ENCODE measurements around the gene TCF7L1. TPM values are rescaled to one million over a fixed set of nuclear protein-coding genes. Genes with fewer than 3 reads are reported as not detected.
A peak's percentile ranks its signal among the peaks of the same experiment; 100 is the strongest.

Gene TCF7L1
- polyA plus RNA-seq, 1 of the 3 experiments (the other 2 are of a cell fraction), result 3.7 TPM

DNA sequence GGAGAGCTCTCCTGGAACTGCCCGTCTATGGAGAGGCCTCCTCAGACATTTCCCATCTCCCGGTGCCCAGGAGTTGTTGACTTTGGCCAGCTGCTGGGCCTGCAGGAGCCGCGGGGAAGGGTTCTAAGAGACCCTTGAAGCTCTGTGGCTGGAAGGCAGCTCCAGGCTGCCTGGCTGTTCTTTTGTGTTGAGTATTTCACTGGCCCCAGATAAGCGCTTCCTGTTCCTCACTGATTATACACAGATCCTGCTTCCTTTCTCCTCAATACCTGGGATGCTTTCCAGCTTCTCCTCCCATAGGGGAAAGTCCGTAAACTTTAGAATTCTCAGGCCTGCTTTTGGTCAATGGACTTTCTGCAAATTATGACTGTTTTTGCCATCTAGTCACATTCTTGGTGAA, 136.8 kb downstream of the TCF7L1 start (continued):
- no peak for TF ChIP-seq MEF2A (IDR thresholded peaks at IDR 0.05; ENCODE audit: borderline replicate concordance, low read depth)
- TF ChIP-seq POLR2AphosphoS5 (IDR thresholded peaks at IDR 0.05; ENCODE audit: low read depth, low read length), result no peak
- no peak for TF ChIP-seq PBX3 (IDR thresholded peaks at IDR 0.05)
- TF ChIP-seq NRF1 (IDR thresholded peaks at IDR 0.05; ENCODE audit: low read depth, low read length), result no peak
- no peak for TF ChIP-seq RAD21 (IDR thresholded peaks at IDR 0.05; ENCODE audit: low read length)
- TF ChIP-seq FOXM1 (IDR thresholded peaks at IDR 0.05; ENCODE audit: low read depth), result no peak
- TF ChIP-seq FOSL2 (IDR thresholded peaks at IDR 0.05; ENCODE audit: borderline replicate concordance, low read depth), result no peak
- TF ChIP-seq, protein P1, sequence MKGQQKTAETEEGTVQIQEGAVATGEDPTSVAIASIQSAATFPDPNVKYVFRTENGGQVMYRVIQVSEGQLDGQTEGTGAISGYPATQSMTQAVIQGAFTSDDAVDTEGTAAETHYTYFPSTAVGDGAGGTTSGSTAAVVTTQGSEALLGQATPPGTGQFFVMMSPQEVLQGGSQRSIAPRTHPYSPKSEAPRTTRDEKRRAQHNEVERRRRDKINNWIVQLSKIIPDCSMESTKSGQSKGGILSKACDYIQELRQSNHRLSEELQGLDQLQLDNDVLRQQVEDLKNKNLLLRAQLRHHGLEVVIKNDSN (IDR thresholded peaks at IDR 0.05; ENCODE audit: borderline replicate concordance, low read depth), result no peak

- H3K9ac ChIP-seq, result no peak overlapping the region
- ChIA-PET CTCF (interaction anchor here (1.0 to 3.5 kb wide), 6 partner anchors 13 to 206 kb away, joined by 3 to 25 read pairs (median 12); no protein-coding TSS in a partner anchor), POLR2A (no interaction called here)
- H3K36me3 ChIP-seq (replicated peaks in 1 of 2; ENCODE audit: control insufficient read depth in 1 of 2, insufficient read depth in 2 of 2, low read length in 1 of 2), result no peaks in the 10 kb centered on the region
- WGBS (ENCODE audit: low lambda C conversion rate), result 95% methylated on average over 6 of the region's 6 CpGs
- no peaks in the 10 kb centered on the region for H3K9me3 ChIP-seq
- H3K4me1 ChIP-seq (ENCODE audit: control insufficient read depth in 1 of 2, insufficient read depth in 2 of 2, low read depth in 1 of 2, low read length in 1 of 2), result peaks cover 5 to 25% of the 10 kb centered on the region in 2 experiments; a peak in 3 of 4 replicates
- H3K4me2 ChIP-seq, result no peak overlapping the region
- H2AFZ ChIP-seq (ENCODE audit: low read depth), result no peak overlapping the region
- no peak for TF ChIP-seq GABPA (IDR thresholded peaks at IDR 0.05; ENCODE audit: low read depth)
- TF ChIP-seq SMC3 (IDR thresholded peaks at IDR 0.05; ENCODE audit: low read depth, low read length), result no peak
- no peak overlapping the region for H3K4me3 ChIP-seq (ENCODE audit: low read depth in 2 of 2, low read length in 1 of 2)
- H3K27me3 ChIP-seq (ENCODE audit: insufficient read depth), result no peaks in the 10 kb centered on the region
- peaks cover 9% of the 10 kb centered on the region for H4K20me1 ChIP-seq (ENCODE audit: insufficient read depth)
- H3K27ac ChIP-seq (ENCODE audit: low read depth in 2 of 2, low read length in 1 of 2), result no peak overlapping the region
- no peaks in the 10 kb centered on the region for H3F3A ChIP-seq (replicated peaks; ENCODE audit: insufficient read depth)
- no peaks in the 10 kb centered on the region for H3K9me2 ChIP-seq
- DNase-seq, result no peak
- H3K79me2 ChIP-seq (ENCODE audit: insufficient read depth), result no peaks in the 10 kb centered on the region
Observed at GRCh38 chr2:85272357-85272756, 139.2 kb downstream of the TCF7L1 start.

DNA sequence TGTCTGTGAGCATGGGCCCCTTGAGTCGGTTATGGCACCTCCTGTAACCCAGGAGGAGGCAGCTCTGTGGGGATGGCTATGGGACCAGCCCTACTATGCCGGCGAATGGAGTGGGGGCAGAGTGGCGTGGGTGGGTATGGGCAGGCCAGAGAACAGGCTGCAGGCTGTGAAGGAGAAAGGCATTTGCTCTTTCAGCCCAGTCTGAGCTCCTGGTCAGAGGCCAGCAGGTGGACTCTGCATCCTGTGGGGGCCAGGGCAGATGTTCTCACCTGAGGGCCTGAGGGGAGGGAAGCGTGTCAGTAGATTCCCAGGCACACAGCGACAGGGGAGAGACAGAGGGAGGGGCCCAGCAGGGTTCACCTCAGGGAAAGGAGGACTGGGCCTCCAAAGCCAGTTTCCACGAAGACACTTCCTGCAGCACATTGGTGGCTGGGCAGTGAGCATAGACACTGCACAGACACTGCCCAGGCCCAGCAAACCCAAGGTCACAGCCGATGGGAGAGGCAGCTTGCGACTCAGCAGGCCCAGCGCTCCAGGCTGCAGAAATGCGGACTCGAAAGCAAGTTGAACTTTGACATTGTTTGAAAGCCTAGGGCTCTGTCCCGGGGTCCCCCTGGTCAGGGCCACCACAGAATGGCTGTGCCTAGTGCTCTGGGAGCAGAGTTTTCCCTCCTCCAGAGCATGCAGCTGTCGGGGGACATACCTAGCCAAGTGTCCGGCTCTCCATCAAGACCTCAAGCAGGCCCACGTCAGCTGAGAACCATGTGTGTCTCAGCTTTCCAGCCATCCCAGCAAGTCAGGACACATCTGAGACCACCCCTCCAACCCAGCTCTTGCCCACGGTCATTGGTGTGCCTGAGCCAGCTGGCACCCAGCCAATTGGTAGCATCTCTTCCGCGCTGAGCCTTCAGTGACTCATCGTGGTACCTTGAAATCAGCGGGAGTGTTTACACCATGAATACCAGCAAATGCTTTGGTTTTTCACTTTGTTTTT, 140.8 kb downstream of the TCF7L1 start:
- TF ChIP-seq, protein P2, sequence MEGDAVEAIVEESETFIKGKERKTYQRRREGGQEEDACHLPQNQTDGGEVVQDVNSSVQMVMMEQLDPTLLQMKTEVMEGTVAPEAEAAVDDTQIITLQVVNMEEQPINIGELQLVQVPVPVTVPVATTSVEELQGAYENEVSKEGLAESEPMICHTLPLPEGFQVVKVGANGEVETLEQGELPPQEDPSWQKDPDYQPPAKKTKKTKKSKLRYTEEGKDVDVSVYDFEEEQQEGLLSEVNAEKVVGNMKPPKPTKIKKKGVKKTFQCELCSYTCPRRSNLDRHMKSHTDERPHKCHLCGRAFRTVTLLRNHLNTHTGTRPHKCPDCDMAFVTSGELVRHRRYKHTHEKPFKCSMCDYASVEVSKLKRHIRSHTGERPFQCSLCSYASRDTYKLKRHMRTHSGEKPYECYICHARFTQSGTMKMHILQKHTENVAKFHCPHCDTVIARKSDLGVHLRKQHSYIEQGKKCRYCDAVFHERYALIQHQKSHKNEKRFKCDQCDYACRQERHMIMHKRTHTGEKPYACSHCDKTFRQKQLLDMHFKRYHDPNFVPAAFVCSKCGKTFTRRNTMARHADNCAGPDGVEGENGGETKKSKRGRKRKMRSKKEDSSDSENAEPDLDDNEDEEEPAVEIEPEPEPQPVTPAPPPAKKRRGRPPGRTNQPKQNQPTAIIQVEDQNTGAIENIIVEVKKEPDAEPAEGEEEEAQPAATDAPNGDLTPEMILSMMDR (IDR thresholded peaks at IDR 0.05), result no peak
- TF ChIP-seq TEAD4 (IDR thresholded peaks at IDR 0.05; ENCODE audit: borderline replicate concordance, insufficient read depth), result no peak
- peak; percentile 27; the same call in 1 of the 2 replicates for TF ChIP-seq POLR2AphosphoS5 (IDR thresholded peaks at IDR 0.05; ENCODE audit: low read depth, low read length)
- TF ChIP-seq ELF1 (IDR thresholded peaks at IDR 0.05), result no peak
- TF ChIP-seq JUND (IDR thresholded peaks at IDR 0.05), result peak; percentile 71
- 0 out of 2 replicates have a peak, but pooled peaks have one; percentile 21 for TF ChIP-seq RCOR1 (IDR thresholded peaks at IDR 0.05; ENCODE audit: low read length)
- peak; percentile 89 for TF ChIP-seq FOSL2 (IDR thresholded peaks at IDR 0.05; ENCODE audit: borderline replicate concordance, low read depth)
- peak; percentile 99 for TF ChIP-seq NFIC (IDR thresholded peaks at IDR 0.05; ENCODE audit: borderline replicate concordance)
- TF ChIP-seq TCF12 (IDR thresholded peaks at IDR 0.05), result peak; percentile 47; the same call in 1 of the 2 replicates
- TF ChIP-seq PBX3 (IDR thresholded peaks at IDR 0.05), result peak; percentile 7; the same call in 1 of the 2 replicates
- TF ChIP-seq, protein P1 (IDR thresholded peaks at IDR 0.05; ENCODE audit: borderline replicate concordance, low read depth), result no peak
- no peak overlapping the region for H3K27ac ChIP-seq (ENCODE audit: low read depth in 2 of 2, low read length in 1 of 2)
- 53% methylated on average over 10 of the region's 21 CpGs for WGBS (ENCODE audit: low lambda C conversion rate)
- ChIA-PET CTCF (interaction anchor here (0.7 to 3.5 kb wide), 8 partner anchors 8 to 207 kb away, joined by 3 to 25 read pairs (median 8); partner anchors contain the start of gene TCF7L1), POLR2A (no interaction called here)
- H3K9me3 ChIP-seq, result no peaks in the 10 kb centered on the region
- peaks cover 9% of the 10 kb centered on the region for H4K20me1 ChIP-seq (ENCODE audit: insufficient read depth)
- H2AFZ ChIP-seq (ENCODE audit: low read depth), result no peak overlapping the region
- H3K79me2 ChIP-seq (ENCODE audit: insufficient read depth), result no peaks in the 10 kb centered on the region
- peaks cover 21 to 39% of the 10 kb centered on the region in 2 experiments for H3K4me1 ChIP-seq (ENCODE audit: control insufficient read depth in 1 of 2, insufficient read depth in 2 of 2, low read depth in 1 of 2, low read length in 1 of 2)
- H3K4me3 ChIP-seq (ENCODE audit: low read depth in 2 of 2, low read length in 1 of 2), result no peak overlapping the region; a peak in 1 of 4 replicates
- no peaks in the 10 kb centered on the region for H3K27me3 ChIP-seq (ENCODE audit: insufficient read depth)
- H3F3A ChIP-seq (replicated peaks; ENCODE audit: insufficient read depth), result peaks cover 9% of the 10 kb centered on the region
- H3K4me2 ChIP-seq, result peak overlapping the region; percentile 5; the same call in 1 of the 2 replicates
- H3K9me2 ChIP-seq, result no peaks in the 10 kb centered on the region
- no peaks in the 10 kb centered on the region for H3K36me3 ChIP-seq (replicated peaks in 1 of 2; ENCODE audit: control insufficient read depth in 1 of 2, insufficient read depth in 2 of 2, low read length in 1 of 2)
- H3K9ac ChIP-seq, result no peak overlapping the region
- peak; percentile 66 for DNase-seq

Data from SK-N-SH (cell line).